GM12873 (cell line): ENCODE data around the gene RCOR1.
A peak's percentile ranks its signal among the peaks of the same experiment; 100 is the strongest.

Source experiments
- CTCF ChIP-seq: IDR thresholded peaks from 2 replicates; pipeline ENCODE4 v1.5.1; 2012; ENCODE audit warnings: low read depth, mild to moderate bottlenecking, moderate library complexity, low read length, control low read depth; ENCODE audit not compliant: insufficient read depth; ENCODE audit errors: missing control alignments

Gene RCOR1

GRCh38 chr14:102694530-102695166, 102.2 kb downstream of the RCOR1 start:
- TF ChIP-seq CTCF, result peak; percentile 57

GRCh38 chr14:102695167-102695555, 102.7 kb downstream of the RCOR1 start:
- TF ChIP-seq CTCF, result no peak

- no peak for TF ChIP-seq CTCF
These were observed 103.9 kb downstream of the RCOR1 start for GRCh38 chr14:102696332-102696731.

GRCh38 chr14:102696856-102697495, 104.5 kb downstream of the RCOR1 start:
- no peak for TF ChIP-seq CTCF

GRCh38 chr14:102697501-102697900, 105.1 kb downstream of the RCOR1 start:
- TF ChIP-seq CTCF, result no peak

GRCh38 chr14:102699416-102700110, 107.1 kb downstream of the RCOR1 start:
- no peak for TF ChIP-seq CTCF

- no peak for TF ChIP-seq CTCF
These were observed 116.0 kb downstream of the RCOR1 start for GRCh38 chr14:102708494-102708893.
